GM19043 (cell line): Measurements from ENCODE around the gene TFEC.

Experiments used
- ATAC-seq: cut with Tn5 transposase; IDR thresholded peaks from one replicate; pipeline ENCODE4 v1.9.1; 2021; ENCODE audit warnings: low read depth; ENCODE audit not compliant: unreplicated experiment

The TFEC gene

DNA sequence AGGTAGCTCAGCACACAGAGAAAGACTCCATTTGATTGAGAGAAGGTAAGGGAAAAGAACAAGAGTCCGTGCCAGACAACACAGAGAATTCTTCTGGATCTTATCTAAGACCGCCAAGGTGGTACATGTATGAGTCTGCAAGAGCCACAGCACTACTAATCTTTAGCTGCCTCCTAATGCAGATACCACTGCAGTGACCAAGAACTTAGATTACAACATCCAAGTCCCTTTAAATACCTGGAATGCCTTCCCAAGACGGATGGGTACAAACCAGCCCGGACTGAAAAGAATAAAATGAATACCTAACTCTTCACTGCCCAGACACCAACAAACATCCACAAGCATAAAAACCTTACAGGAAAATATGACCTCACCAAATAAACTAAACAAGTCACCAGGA, 33.3 kb downstream of the TFEC start:
- ATAC-seq = no peak

DNA sequence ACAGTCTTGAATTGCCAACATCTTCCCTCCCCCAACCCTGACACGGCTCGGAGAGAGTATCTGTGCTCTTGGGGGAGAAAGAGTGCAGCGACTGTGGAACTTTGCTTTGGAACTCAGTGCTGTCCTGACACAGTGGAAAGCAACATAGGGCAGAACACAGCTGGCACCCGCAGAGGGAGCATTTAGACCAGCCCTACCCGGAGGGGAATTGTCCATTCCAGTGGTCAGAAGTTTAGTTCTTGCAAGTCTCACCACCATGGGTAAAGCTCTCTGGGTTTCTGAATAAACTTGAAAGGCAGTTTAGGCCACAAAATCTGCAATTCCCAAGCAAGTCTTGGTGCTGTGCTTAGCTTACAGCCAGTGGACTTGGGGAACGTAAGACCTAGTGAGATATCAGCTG, 34.9 kb downstream of the TFEC start:
- no peak for ATAC-seq

DNA sequence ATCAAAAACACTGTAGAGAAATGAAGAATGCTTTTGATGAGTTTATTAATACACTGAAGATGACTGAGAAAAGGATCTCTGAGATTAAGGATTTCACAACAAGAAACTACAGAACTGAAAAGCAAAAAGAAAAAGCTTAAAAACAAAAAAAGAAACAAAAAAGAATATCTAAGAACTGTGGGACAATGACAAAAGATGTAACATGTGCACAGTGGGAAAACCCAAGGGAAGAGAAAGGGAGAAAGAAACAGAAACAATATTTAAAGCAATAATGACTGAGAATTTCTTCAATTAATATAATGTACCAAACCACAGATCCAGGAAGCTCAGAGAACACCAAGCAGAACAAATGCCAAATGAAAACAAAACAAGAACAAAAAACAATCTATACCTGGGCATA, 42.2 kb downstream of the TFEC start:
- no peak for ATAC-seq

DNA sequence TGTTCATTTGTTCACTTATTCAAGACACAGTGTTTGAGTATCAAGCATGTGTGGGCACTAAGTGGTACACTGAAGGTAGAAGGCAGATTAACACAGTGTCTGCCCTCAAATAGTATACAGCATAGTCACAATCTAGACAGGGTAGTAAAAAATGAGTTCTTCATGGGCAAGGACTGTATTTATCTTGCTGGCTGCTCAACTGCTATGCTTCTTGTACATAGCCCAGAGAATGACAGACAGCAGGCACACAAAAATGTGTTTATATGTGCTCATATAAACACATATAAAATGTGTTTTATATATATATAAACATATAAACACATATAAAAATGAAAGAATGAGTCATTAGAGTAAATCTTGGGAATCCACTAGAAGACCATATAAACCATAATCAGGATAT, 43.1 kb downstream of the TFEC start:
- ATAC-seq = no peak

DNA sequence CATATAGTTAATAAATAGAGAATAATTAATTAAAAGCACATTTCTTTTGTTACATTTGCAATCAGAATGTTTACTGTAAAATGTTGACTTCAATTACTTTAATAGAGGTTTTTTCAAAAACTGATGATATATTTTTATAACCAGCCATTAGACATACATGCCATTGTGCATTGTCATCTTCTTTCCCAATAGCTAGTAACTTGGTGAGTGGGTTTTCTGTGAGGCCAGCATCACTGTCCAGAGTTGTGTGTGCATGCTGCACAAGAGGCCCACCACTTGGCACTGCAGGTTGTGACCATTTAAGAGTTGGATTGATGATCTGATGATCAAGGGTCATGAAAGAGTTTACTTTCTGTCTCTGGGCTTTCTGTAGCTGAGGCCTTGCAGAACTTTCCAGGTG, 46.5 kb downstream of the TFEC start:
- no peak for ATAC-seq

DNA sequence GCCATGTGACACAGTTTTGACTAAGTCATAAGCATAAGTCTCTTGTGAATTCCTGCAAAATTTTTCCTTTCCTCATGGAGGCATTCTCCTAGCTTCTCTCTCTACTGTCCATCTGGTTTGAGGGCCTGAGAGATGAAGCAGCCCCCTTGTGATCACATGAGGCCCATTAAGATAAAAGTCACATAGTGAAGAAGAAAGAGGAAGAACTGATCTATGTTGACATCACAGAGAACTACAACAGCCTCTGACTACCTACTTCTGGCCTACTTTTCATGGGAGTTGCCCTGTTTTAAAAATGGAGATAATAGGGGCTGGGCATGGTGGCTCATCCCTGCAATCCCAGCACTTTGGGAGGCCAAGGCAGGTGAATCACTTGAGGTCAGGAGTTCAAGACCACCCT, 50.4 kb downstream of the TFEC start:
- ATAC-seq = no peak

DNA sequence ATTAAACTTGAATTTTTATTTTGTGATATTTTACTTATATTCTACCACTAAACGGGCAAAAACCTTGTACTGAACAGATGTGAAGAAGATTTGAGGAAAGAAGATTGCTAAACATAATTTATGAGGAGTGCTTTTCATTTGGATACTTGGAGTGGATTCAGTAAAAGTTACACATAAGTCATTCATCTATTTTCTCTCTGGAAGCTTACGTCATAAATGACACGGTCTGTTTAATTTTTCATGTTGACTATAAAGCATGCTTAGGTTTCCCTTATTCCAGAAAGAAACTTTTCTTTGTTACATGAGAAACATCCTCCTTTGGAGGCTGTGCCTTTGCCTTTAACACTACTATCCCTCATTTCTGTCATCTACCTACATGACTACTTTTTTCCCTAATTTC, 53.9 kb downstream of the TFEC start:
- ATAC-seq = no peak

DNA sequence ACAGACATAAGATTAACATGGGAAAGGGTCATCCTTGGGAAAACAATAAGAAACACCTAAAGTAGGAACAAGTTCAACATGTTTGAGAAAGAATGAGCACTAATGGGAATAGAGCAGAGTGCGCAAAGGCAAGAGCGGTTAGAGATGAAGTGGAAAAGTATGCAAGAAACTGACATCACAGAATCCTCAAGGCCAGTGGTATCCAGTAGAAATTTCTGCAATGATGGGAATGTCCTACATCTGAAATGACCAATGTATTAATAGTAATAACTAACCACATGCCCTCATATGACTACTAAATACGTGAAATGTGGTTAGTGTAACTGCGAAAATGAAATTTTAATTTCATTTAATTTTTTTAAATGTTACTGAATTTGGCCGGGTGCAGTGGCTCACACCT, 54.8 kb downstream of the TFEC start:
- ATAC-seq = no peak

DNA sequence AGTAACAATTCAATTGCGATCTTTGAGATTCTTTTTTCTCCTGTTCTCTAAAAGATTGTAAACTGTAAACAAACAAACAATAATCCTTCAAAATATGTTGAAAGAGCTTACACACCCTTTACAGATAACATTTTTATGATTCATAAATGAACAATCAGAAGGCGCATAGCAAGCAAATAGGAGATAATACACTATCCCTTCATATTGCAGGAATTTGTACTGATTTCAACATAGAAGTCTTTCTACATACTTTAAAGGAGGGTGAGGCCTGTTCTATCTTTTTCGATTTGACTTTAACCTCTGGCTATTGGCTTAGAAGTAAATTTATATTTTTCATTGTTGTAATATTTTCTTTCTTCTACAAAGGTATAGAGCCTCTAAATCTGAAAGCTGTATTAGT, 57.2 kb downstream of the TFEC start:
- ATAC-seq = no peak

DNA sequence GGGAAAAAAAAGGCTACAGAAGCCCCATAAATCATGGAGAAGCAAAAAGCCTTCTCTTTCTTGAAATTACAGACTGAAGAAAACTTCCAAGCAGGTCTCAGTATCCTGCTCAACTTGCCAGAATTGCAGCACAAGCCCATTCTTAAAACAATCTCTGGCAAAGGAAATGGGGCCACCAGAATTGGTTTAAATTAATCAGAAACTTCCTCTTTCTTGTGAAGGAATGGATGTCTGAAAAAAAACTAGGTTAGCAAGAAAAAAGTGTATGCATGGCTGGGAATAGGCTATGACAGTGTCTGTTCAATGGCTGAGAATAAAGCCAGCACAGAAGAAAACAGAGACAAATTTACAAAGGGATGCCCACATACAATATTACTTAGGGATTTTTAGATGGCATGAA, 59.1 kb downstream of the TFEC start:
- ATAC-seq = no peak

DNA sequence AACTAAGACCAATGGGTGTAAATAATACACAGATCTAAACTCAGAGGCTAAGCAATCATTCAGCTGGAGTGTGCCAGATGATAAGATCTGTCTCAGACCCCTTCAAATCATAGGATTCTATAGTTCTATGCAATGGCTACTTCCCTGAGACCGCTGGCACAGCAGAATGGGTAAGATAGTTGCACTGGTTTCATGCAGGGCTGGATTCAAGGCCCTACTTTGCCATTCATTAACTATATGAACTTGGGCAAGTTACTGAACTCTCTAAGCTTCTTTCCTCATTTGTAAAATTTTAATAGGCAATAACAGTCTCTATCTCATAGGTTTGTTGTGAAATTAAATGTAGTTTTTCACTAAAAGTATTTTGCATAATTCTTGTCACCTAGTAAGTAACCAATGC, 62.0 kb downstream of the TFEC start:
- ATAC-seq = no peak

DNA sequence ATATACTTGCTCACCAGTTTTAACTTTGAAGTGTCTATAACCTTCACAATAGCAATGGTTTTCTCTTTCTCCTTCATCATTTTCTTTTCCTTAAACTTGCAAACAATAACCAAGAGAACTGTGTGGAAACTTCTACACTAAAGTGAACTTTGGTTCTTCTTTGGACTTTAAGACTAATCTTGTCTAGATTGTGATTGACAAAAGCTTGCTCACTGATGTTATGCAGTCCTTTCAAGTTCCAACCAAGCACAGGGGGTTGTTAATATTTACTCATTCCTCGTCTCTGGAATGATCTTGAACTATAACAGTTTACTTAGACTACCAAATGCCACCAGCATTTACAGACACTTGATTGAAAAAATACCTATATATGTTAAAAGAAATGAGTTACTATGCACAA, 62.4 kb downstream of the TFEC start:
- no peak for ATAC-seq

DNA sequence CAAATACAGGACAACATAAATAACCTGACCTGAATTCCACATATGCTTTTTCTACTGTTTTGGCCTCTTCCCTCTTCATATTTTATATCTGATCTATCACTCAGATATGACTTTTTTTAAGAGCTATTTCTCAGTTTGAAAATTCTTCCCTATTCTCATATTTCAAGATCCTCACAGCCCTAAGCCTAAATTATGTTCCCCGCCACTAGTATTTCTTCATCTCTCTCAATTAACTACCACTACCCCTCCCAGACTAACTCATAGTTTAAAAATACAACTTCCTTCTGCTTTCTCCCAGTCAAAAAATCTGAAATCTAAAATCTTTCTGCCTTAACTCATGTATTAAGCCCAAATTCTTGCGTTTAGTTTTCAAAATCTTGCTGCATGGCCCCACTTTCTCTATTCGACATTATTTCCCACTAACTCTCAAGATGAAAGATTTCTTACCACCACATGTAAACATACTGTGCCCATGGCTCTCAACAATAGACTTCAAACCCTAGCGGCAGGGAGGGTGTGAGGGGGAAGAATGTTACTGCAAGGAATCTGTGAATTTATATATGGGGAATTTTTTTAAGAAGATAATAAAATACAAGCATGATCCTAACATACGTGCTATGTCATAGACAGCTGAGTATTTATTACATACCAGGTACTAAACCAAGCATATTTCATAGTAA, 64.6 kb downstream of the TFEC start:
- no peak for ATAC-seq

DNA sequence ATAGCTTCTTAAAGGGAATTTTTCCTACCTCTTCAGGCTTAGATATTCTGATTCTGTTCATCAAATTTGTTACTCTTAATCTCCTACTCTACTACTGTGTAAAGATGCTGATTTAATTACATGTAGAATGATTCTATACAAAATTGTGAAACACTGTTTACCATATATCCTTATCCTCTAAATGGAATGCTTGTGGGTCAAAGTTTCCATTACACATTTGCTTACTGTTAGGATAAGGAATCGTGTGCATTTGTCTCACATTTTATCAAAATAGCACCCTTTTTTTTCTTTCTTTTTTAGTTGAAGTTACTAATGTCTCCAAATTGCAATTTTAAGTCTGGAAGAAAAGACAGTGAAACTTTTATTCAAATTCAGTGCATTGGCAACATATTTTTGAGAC, 65.3 kb downstream of the TFEC start:
- ATAC-seq = no peak

DNA sequence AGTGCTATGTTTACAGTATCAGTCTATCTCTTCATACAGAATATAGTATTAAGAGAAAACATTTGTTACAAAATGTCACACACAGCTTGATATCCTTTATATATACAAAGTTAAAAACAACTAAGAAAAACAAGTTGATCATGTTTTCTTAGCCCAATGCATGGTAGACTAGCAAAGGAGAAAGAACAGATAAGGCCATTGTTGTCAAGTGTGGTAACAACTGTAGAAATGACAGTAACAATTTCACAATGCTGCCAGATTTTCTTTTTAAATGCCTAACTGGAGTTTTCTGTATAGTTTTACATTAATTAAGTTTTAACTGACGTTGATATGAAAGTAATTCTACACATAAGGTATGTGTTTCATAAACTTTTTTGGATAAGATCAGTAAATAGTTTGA, 65.8 kb downstream of the TFEC start:
- no peak for ATAC-seq

DNA sequence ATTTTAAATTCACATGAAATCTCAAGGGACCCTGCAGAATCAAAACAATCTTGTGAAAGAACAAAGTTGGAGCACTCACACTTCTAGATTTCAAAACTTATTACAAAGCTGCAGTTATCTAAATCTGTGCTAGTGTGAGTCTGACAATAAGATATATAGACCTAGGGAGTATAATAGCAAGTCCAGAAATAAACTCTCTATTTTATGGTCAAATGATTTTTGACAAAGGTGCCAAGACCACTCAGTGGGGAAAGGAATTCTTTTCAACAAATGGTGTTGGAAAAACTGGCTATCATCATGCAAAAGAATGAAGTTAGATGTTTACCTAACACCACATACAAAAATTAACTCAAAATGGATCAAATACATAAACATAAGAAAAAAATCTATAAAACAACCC, 68.2 kb downstream of the TFEC start:
- ATAC-seq = no peak

DNA sequence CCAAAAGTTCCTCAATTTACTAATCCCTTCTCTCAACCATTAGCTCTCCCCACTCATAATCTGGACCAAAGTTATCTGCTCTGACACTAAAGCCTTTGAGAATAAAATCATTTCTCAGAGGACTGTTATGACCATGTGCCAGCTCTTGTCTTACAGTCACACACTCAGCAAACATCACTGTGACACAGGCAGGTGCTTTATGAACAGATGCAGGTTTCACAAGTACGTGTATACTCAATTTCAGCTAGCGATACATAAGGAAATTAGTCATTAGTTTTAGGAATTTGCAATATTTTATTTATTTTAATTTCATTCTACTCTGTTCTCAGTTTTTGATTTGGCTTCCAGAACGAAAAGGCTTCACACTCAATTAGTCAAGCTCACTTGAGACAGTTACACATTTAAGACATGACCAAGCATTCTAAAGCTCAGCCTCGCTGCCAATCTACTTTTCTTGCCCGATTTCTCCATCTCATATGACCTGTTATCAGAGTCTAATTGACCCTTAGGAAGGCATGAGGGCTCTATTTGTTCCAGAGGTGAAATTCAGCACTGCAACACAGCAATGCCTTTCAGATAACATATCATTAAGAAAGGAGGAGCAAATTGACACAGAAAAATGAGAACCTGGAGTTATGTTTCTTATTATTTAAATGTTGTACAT, 76.8 kb downstream of the TFEC start:
- ATAC-seq = no peak

DNA sequence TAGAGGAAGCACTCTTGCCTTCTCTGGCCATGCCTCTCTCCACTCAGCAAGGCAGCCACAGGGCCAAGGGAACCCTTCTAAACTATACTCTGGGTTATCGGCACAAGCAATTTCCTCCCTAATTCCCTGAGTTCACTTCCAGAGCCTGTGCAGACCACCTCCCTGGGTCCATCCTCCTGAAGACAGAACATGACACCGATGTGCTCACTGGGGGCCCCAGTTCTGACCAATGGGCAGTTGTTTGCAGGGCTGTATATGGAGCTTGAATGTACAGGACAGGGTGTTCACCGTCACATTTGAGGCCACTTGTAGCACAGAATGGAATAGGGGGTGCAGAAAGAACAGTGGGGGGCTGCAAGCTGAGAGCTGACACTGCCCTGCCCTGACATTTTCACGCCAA, 77.7 kb downstream of the TFEC start:
- ATAC-seq = no peak

DNA sequence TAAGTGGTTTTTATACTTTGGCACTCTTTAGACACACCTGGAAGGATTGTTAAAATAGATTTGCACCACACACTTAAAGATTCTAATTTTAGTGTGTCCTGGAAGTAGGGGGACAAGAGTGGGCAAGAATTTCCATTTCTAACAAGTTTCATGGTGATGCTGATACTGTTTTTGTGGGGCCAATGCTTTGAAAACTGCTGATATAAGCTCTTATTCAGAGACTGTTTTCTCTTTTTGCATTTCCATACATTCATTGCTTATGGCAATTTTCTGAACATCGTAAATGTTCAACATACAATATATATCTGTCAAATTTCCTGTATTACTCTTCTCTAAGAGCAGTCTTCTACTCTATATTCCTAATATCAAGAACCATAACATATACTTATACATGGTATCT, 79.0 kb downstream of the TFEC start:
- no peak for ATAC-seq

DNA sequence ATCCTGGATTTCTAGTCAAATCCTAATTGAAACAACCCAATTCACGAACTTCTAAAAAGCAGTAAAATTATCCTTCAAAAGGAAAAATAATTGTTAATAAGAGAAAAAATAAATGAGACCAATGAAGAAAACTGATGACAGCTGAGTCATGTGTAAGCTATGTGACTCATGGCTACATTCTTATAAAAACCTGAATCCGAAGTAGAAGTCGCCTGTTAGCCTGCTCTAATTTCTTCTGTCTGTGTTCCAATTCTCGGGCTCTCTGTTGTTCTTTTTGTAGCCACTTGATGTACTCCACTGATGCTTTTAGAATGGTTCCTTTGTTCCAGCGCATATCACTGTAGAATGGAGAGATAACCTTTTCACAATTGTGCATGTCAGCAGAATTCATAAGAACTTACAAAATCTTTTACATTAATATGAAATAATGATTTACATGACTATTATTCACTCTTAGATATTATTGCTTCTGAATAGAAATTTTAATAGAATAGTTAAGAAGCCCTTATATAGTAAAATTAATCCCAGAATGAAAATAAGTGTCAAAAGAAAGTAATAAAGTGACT, 88.8 kb downstream of the TFEC start:
- no peak for ATAC-seq

DNA sequence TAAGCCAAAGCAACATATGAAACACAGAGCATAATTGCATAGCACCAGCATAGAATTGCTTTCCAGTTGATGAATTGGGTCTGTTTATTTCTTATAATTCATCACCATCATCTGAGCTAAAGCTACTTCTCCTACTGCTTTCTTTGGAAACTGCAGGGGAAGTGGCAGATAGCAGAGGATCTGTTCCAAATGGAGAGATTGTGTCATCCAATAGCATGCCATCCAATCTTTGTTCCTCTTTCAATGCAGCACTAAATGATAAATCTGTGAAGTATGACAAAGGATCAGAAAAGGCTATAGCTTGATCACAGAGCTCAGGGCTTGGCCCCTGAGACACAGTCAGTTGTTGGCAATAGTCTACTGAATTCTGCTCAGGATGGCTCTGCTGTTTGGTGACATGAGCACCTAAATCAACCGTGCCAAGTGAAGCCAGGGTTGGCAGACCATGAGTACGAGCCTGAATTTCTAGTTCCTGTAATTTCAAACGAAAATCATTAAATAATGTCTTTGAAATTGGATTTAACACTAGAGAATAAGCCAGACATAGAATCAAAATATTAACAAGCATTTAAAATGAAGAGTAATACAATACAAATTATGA, 90.0 kb downstream of the TFEC start:
- ATAC-seq = no peak

DNA sequence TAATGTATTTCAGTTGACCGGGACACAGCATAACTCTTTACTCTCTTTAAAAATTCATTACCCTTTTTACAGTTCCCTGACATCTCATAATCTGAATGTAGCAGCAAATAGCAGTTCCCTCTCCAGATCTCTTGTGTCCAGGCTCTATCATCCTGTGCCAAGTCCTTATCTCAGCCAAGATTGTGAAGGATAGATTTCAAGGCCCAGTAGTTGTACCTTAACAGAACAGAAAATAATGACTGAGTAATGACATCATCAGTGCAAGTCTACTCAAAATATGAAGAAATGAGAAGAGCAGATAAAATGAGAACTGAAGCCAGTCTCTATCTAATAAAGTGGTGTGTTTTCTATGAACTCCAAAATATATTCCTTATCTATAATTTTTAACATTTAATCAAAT, 92.6 kb downstream of the TFEC start:
- no peak for ATAC-seq
